GM12864 (cell line): ENCODE measurements around the gene ANP32E.
A peak's percentile ranks its signal among the peaks of the same experiment; 100 is the strongest.

ENCODE experiments used
- DNase-seq: peaks from one replicate; pipeline ENCODE4 v3.0.0-alpha.2; 2011; ENCODE audit warnings: low read depth
- H3K4me3 ChIP-seq: 2 replicates; pipeline ENCODE4 v1.5.1; 2011; ENCODE audit warnings: mild to moderate bottlenecking, low read depth, low read length, control low read depth
- CTCF ChIP-seq: IDR thresholded peaks from 2 replicates; pipeline ENCODE4 v1.5.1; 2011; ENCODE audit warnings: low read depth, mild to moderate bottlenecking, moderate library complexity, low read length, control low read depth, inconsistent platforms; ENCODE audit errors: missing control alignments

The ANP32E gene

GRCh38 chr1:150280138-150280707, 44.3 kb upstream of the ANP32E start:
- no peak overlapping the region for H3K4me3 ChIP-seq
- TF ChIP-seq CTCF, result no peak
- no peak for DNase-seq

- no peak for TF ChIP-seq CTCF
- H3K4me3 ChIP-seq, result no peak overlapping the region; the same call in 1 of the 2 replicates
- no peak for DNase-seq
Measured at GRCh38 chr1:150273311-150273710, 37.4 kb upstream of the ANP32E start.

GRCh38 chr1:150271291-150271959, 35.5 kb upstream of the ANP32E start:
- H3K4me3 ChIP-seq, result no peak overlapping the region
- no peak for TF ChIP-seq CTCF
- DNase-seq, result no peak

GRCh38 chr1:150269451-150269850, 33.5 kb upstream of the ANP32E start:
- TF ChIP-seq CTCF, result no peak
- DNase-seq, result no peak
- H3K4me3 ChIP-seq, result peak overlapping the region; percentile 86

- no peak for TF ChIP-seq CTCF
- peak within 1 kb of the TSS; percentile 86 for H3K4me3 ChIP-seq
- peak; percentile 89 for DNase-seq
Measured at GRCh38 chr1:150268705-150269403, 32.9 kb upstream of the ANP32E start, which contains the start of gene APH1A. Gene APH1A, minus strand, starts transcription at chr1:150269016. Its CDS starts 206 bp downstream, at chr1:150268810.

GRCh38 chr1:150268340-150268704, 32.4 kb upstream of the ANP32E start:
- H3K4me3 ChIP-seq, result peak overlapping the region; percentile 86
- DNase-seq, result no peak
- TF ChIP-seq CTCF, result no peak
